ENCODE data around the gene MSLN.
"Not testable (repeated sequence)": the region's sequence is repeated elsewhere in the genome, so short reads cannot be mapped to it uniquely, and the experiment has no call there.

The MSLN gene

GRCh38 chr16:772959-773358 lies 12.4 kb downstream of the MSLN start:
- H3K27ac ChIP-seq: no peak overlapping the region
- no peak for DNase-seq (ENCODE audit: low read depth, low spot score)
- no peaks in the 10 kb centered on the region for H3K36me3 ChIP-seq (ENCODE audit: insufficient read depth, low read length)
- no peak overlapping the region for H3K4me3 ChIP-seq
- H3K9me3 ChIP-seq (ENCODE audit: low read depth, low read length): no peaks in the 10 kb centered on the region
- no peak overlapping the region for H3K9ac ChIP-seq (ENCODE audit: insufficient read length)
- no peak for TF ChIP-seq EZH2 (IDR thresholded peaks at IDR 0.05)
- TF ChIP-seq POLR2AphosphoS5 (IDR thresholded peaks at IDR 0.05; ENCODE audit: borderline replicate concordance, low read depth, low read length): no peak
- TF ChIP-seq FOXP2 (optimal IDR thresholded peaks at IDR 0.05; ENCODE audit: control extremely low read depth, extremely low read length, insufficient read depth): no peak

DNA sequence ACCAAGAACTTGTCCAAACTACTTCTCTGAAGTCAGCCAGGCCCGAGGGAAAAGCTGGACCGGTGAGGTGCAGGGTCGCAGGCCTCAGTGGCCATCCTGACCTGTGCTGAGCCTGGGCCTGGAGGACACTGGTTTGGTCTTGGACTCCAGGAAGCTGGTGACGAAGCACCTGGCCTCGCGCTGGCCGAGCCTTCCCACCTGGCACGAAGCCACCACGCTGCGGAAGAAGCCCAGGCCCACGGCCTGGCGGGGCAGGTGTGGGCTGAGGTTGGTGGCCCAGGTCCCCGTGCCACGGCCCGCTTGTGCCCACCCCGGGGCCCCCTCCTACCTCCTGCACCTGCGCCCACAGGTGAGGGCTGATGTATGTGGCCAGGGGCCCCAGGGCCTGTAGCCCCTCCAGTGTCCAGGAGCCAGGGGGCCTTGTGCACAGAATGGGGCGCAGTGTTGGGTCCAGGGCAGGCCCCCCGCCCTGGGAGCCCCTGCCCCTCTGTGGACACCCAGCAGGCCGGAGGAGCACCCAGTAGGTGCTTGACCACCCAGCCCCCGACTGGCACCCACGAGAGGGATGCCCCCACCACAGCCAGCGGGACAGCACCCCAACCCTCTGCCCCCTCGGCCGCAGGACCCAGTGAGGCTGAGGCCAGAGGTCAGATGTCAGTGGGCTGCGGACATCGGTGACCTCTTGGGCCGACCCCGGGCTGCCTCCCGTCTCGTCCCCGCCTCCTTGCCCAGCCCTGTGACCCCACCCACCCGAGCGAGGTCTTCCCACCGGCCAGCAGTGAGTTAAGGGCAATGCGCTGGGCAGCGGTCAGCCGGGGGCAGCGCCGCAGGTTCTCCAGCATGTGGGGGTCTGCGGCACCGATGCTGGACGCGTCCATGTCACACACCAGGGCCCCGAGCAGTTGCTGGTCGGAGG lies 13.8 kb downstream of the MSLN start:
- H3K27ac ChIP-seq: no peak overlapping the region
- no peaks in the 10 kb centered on the region for H3K36me3 ChIP-seq (ENCODE audit: insufficient read depth, low read length)
- DNase-seq (ENCODE audit: low read depth, low spot score): no peak
- no peak overlapping the region for H3K4me3 ChIP-seq
- H3K9me3 ChIP-seq (ENCODE audit: low read depth, low read length): no peaks in the 10 kb centered on the region
- H3K9ac ChIP-seq (ENCODE audit: insufficient read length): no peak overlapping the region
- TF ChIP-seq FOXP2 (optimal IDR thresholded peaks at IDR 0.05; ENCODE audit: control extremely low read depth, extremely low read length, insufficient read depth) (no peak), EZH2 (IDR thresholded peaks at IDR 0.05) (no peak), POLR2AphosphoS5 (IDR thresholded peaks at IDR 0.05; ENCODE audit: borderline replicate concordance, low read depth, low read length) (no peak)

GRCh38 chr16:775236-775796 lies 14.8 kb downstream of the MSLN start:
- no peak overlapping the region for H3K9ac ChIP-seq (ENCODE audit: insufficient read length)
- H3K4me3 ChIP-seq: no peak overlapping the region
- no peak overlapping the region for H3K27ac ChIP-seq
- no peak for DNase-seq (ENCODE audit: low read depth, low spot score)
- H3K9me3 ChIP-seq (ENCODE audit: low read depth, low read length): no peaks in the 10 kb centered on the region
- TF ChIP-seq FOXP2 (optimal IDR thresholded peaks at IDR 0.05; ENCODE audit: control extremely low read depth, extremely low read length, insufficient read depth): no peak
- no peaks in the 10 kb centered on the region for H3K36me3 ChIP-seq (ENCODE audit: insufficient read depth, low read length)

- not testable (repeated sequence) for H3K27ac ChIP-seq; H3K4me3 ChIP-seq; H3K9me3 ChIP-seq (ENCODE audit: low read depth, low read length); H3K9ac ChIP-seq (ENCODE audit: insufficient read length); H3K36me3 ChIP-seq (ENCODE audit: insufficient read depth, low read length); DNase-seq (ENCODE audit: low read depth, low spot score)
Observed at GRCh38 chr16:776298-776697, 15.8 kb downstream of the MSLN start.

- TF ChIP-seq POLR2AphosphoS5 (IDR thresholded peaks at IDR 0.05; ENCODE audit: borderline replicate concordance, low read depth, low read length): no peak
- no peak for TF ChIP-seq EZH2 (IDR thresholded peaks at IDR 0.05)
- TF ChIP-seq FOXP2 (optimal IDR thresholded peaks at IDR 0.05; ENCODE audit: control extremely low read depth, extremely low read length, insufficient read depth): no peak
- no peak overlapping the region for H3K9ac ChIP-seq (ENCODE audit: insufficient read length)
- no peak overlapping the region for H3K27ac ChIP-seq
- H3K9me3 ChIP-seq (ENCODE audit: low read depth, low read length): no peaks in the 10 kb centered on the region
- no peak for DNase-seq (ENCODE audit: low read depth, low spot score)
- H3K4me3 ChIP-seq: no peak overlapping the region
- H3K36me3 ChIP-seq (ENCODE audit: insufficient read depth, low read length): no peaks in the 10 kb centered on the region
Observed at GRCh38 chr16:776824-777223, 16.3 kb downstream of the MSLN start.

GRCh38 chr16:777826-778225 lies 17.3 kb downstream of the MSLN start:
- H3K27ac ChIP-seq: no peak overlapping the region
- no peak for TF ChIP-seq FOXP2 (optimal IDR thresholded peaks at IDR 0.05; ENCODE audit: control extremely low read depth, extremely low read length, insufficient read depth)
- no peak for TF ChIP-seq EZH2 (IDR thresholded peaks at IDR 0.05)
- no peak for TF ChIP-seq POLR2AphosphoS5 (IDR thresholded peaks at IDR 0.05; ENCODE audit: borderline replicate concordance, low read depth, low read length)
- no peak for DNase-seq (ENCODE audit: low read depth, low spot score)
- H3K9ac ChIP-seq (ENCODE audit: insufficient read length): no peak overlapping the region
- no peaks in the 10 kb centered on the region for H3K36me3 ChIP-seq (ENCODE audit: insufficient read depth, low read length)
- no peak overlapping the region for H3K4me3 ChIP-seq
- H3K9me3 ChIP-seq (ENCODE audit: low read depth, low read length): no peaks in the 10 kb centered on the region

DNA sequence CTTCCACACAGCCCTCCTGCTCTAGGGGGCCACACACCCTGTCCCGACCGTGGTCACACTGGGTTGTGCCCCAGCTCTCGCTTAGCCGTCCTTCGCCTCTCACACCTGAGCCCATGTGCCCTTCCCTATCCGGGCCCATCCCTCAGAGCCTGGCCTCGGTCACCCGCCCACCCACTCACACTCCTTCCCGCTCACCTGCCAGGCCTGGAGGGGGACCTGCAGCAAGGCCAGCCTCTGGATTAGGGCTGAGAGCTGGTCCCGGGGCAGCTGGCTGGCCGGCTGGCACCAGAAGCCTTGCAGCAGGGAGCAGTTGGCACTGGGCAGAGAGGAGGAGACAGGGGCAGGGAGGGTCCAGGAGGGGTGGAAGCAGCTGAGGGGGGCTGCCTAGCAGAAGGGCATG lies 17.9 kb downstream of the MSLN start:
- no peak overlapping the region for H3K27ac ChIP-seq
- no peak overlapping the region for H3K4me3 ChIP-seq
- no peak for TF ChIP-seq EZH2 (IDR thresholded peaks at IDR 0.05)
- TF ChIP-seq FOXP2 (optimal IDR thresholded peaks at IDR 0.05; ENCODE audit: control extremely low read depth, extremely low read length, insufficient read depth): no peak
- TF ChIP-seq POLR2AphosphoS5 (IDR thresholded peaks at IDR 0.05; ENCODE audit: borderline replicate concordance, low read depth, low read length): no peak

DNA sequence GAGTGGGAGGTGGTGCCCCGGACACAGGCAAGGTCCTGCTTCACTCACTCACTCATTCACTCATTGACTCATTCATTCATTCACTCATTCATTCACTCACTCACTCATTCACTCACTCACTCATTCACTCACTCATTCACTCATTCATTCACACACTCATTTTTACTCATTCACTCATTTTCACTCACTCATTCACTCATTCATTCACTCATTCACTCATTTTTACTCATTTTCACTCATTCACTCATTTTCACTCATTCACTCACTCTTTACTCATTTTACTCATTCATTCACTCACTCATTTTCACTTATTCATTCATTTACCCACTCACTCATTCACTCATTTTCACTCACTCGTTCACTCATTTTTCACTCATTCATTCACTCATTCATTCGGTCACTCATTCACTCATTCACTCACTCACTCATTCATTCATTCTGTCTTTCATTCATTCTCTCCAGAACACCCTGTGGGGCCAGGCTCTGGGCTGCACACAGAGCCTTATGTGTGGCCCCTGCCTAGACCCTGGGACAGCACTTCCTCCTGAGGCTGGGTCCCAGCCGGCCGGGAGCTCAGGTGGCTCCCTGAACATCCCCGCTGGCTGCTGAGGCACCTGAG lies 18.5 kb downstream of the MSLN start:
- Histone ChIP-seq H3K9me3 (ENCODE audit: low read depth, low read length) (no peaks in the 10 kb centered on the region), H3K27ac (no peak overlapping the region), H3K4me3 (no peak overlapping the region), H3K9ac (ENCODE audit: insufficient read length) (no peak overlapping the region), H3K36me3 (ENCODE audit: insufficient read depth, low read length) (no peaks in the 10 kb centered on the region)
- DNase-seq (ENCODE audit: low read depth, low spot score): no peak
- no peak for TF ChIP-seq EZH2 (IDR thresholded peaks at IDR 0.05)
- TF ChIP-seq POLR2AphosphoS5 (IDR thresholded peaks at IDR 0.05; ENCODE audit: borderline replicate concordance, low read depth, low read length): no peak
- no peak for TF ChIP-seq FOXP2 (optimal IDR thresholded peaks at IDR 0.05; ENCODE audit: control extremely low read depth, extremely low read length, insufficient read depth)

More for the DNA sequence above, 17.9 kb downstream of the MSLN start:
- Histone ChIP-seq H3K9ac (ENCODE audit: insufficient read length) (no peak overlapping the region), H3K36me3 (ENCODE audit: insufficient read depth, low read length) (no peaks in the 10 kb centered on the region), H3K9me3 (ENCODE audit: low read depth, low read length) (no peaks in the 10 kb centered on the region)
- DNase-seq (ENCODE audit: low read depth, low spot score): no peak
